HEK293 (cell line): Measurements from ENCODE around the gene BACH2.

Source experiments
- EGR2 ChIP-seq: fragments of 450-650 bp; formaldehyde crosslinking; IDR thresholded peaks from 2 replicates; pipeline ENCODE4 v1.5.1; 2016; ENCODE audit warnings: low read depth, missing biosample characterization, missing genetic modification characterization
- FEZF1 ChIP-seq: fragments of 450-650 bp; formaldehyde crosslinking; IDR thresholded peaks from 2 replicates; pipeline ENCODE4 v1.5.1; 2016; ENCODE audit warnings: missing biosample characterization, missing genetic modification characterization
- GLIS1 ChIP-seq: fragments of 450-650 bp; formaldehyde crosslinking; IDR thresholded peaks from 2 replicates; pipeline ENCODE4 v1.5.1; 2016; ENCODE audit warnings: missing biosample characterization, missing genetic modification characterization
- HOXD13 ChIP-seq: sonication (generic); formaldehyde crosslinking; IDR thresholded peaks from 2 replicates; pipeline ENCODE4 v1.8.0; 2022; ENCODE audit warnings: missing genetic modification reagents, borderline replicate concordance
- KLF10 ChIP-seq: fragments of 450-650 bp; IDR thresholded peaks from 2 replicates; pipeline ENCODE4 v1.5.1; 2018; ENCODE audit warnings: missing biosample characterization, mild to moderate bottlenecking, missing genetic modification characterization
- KLF8 ChIP-seq: fragments of 450-650 bp; formaldehyde crosslinking; IDR thresholded peaks from 2 replicates; pipeline ENCODE4 v1.5.1; 2016; ENCODE audit warnings: missing biosample characterization, missing genetic modification characterization
- KLF9 ChIP-seq: fragments of 450-650 bp; formaldehyde crosslinking; IDR thresholded peaks from 2 replicates; pipeline ENCODE4 v1.5.1; 2016; ENCODE audit warnings: missing biosample characterization, missing genetic modification characterization, low read depth
- PRDM1 ChIP-seq: fragments of 450-650 bp; formaldehyde crosslinking; IDR thresholded peaks from 2 replicates; pipeline ENCODE4; 2016; ENCODE audit warnings: missing biosample characterization, missing genetic modification characterization
- SP3 ChIP-seq: fragments of 450-650 bp; formaldehyde crosslinking; IDR thresholded peaks from 2 replicates; pipeline ENCODE4 v1.5.1; 2016; ENCODE audit warnings: missing biosample characterization, missing genetic modification characterization
- TCF7L2 ChIP-seq: IDR thresholded peaks from 2 replicates; pipeline ENCODE4 v1.6.1; 2011; ENCODE audit warnings: low read depth, mild to moderate bottlenecking, inconsistent platforms, low read length, moderate library complexity, borderline replicate concordance
- TRIM28 ChIP-seq: IDR thresholded peaks from 2 replicates; pipeline ENCODE4 v1.6.1; 2011; ENCODE audit warnings: low read length, control low read depth, borderline replicate concordance
- ZBTB26 ChIP-seq: fragments of 450-650 bp; formaldehyde crosslinking; optimal IDR thresholded peaks from 2 replicates; pipeline ENCODE3; 2016; ENCODE audit warnings: missing biosample characterization, mild to moderate bottlenecking, missing genetic modification characterization
- ZBTB7A ChIP-seq: fragments of 450-650 bp; formaldehyde crosslinking; IDR thresholded peaks from 2 replicates; pipeline ENCODE4 v1.5.1; 2016; ENCODE audit warnings: low read depth, missing biosample characterization, missing genetic modification characterization
- ZFP3 ChIP-seq: fragments of 450-650 bp; formaldehyde crosslinking; IDR thresholded peaks from 2 replicates; pipeline ENCODE4 v1.5.1; 2016; ENCODE audit warnings: low read depth, missing biosample characterization, missing genetic modification characterization
- ZIC2 ChIP-seq: fragments of 450-650 bp; formaldehyde crosslinking; IDR thresholded peaks from 2 replicates; pipeline ENCODE4 v1.5.1; 2016; ENCODE audit warnings: missing biosample characterization, missing genetic modification characterization
- ZNF112 ChIP-seq: fragments of 450-650 bp; formaldehyde crosslinking; IDR thresholded peaks from 2 replicates; pipeline ENCODE4 v1.5.0; 2017; ENCODE audit warnings: missing biosample characterization, missing genetic modification characterization
- ZNF138 ChIP-seq: fragments of 450-650 bp; formaldehyde crosslinking; IDR thresholded peaks from 2 replicates; pipeline ENCODE4 v1.5.1; 2016; ENCODE audit warnings: missing biosample characterization, missing genetic modification characterization, borderline replicate concordance
- ZNF155 ChIP-seq: fragments of 450-650 bp; formaldehyde crosslinking; IDR thresholded peaks from 2 replicates; pipeline ENCODE4 v1.5.1; 2016; ENCODE audit warnings: missing biosample characterization, missing genetic modification characterization
- ZNF18 ChIP-seq: fragments of 450-650 bp; formaldehyde crosslinking; IDR thresholded peaks from 2 replicates; pipeline ENCODE4 v1.5.1; 2016; ENCODE audit warnings: missing biosample characterization, missing genetic modification characterization
- ZNF184 ChIP-seq: fragments of 450-650 bp; IDR thresholded peaks from 2 replicates; pipeline ENCODE4 v1.5.1; 2018; ENCODE audit warnings: missing biosample characterization, mild to moderate bottlenecking, missing genetic modification characterization
- ZNF24 ChIP-seq: fragments of 450-650 bp; formaldehyde crosslinking; IDR thresholded peaks from 2 replicates; pipeline ENCODE4 v1.5.1; 2016; ENCODE audit warnings: missing biosample characterization, missing genetic modification characterization
- ZNF248 ChIP-seq: fragments of 450-650 bp; formaldehyde crosslinking; IDR thresholded peaks from 2 replicates; pipeline ENCODE4 v1.5.1; 2017; ENCODE audit warnings: missing biosample characterization, missing genetic modification characterization
- ZNF335 ChIP-seq: fragments of 450-650 bp; formaldehyde crosslinking; conservative IDR thresholded peaks from 2 replicates; pipeline ENCODE4 v1.5.1; 2016; ENCODE audit warnings: missing biosample characterization, missing genetic modification characterization
- ZNF354C ChIP-seq: fragments of 450-650 bp; formaldehyde crosslinking; IDR thresholded peaks from 2 replicates; pipeline ENCODE4 v1.5.1; 2016; ENCODE audit warnings: missing biosample characterization, missing genetic modification characterization, low read depth, borderline replicate concordance
- ZNF366 ChIP-seq: fragments of 450-650 bp; formaldehyde crosslinking; conservative IDR thresholded peaks from 2 replicates; pipeline ENCODE4 v1.5.1; 2016; ENCODE audit warnings: missing biosample characterization, missing genetic modification characterization
- ZNF426 ChIP-seq: fragments of 450-650 bp; formaldehyde crosslinking; IDR thresholded peaks from 2 replicates; pipeline ENCODE4 v1.5.1; 2017; ENCODE audit warnings: missing biosample characterization, missing genetic modification characterization, mild to moderate bottlenecking, inconsistent platforms, moderate library complexity
- ZNF548 ChIP-seq: fragments of 450-650 bp; formaldehyde crosslinking; IDR thresholded peaks from 2 replicates; pipeline ENCODE4 v1.5.1; 2016; ENCODE audit warnings: missing biosample characterization, missing genetic modification characterization
- ZNF670 ChIP-seq: fragments of 450-650 bp; formaldehyde crosslinking; IDR thresholded peaks from 2 replicates; pipeline ENCODE4 v1.5.1; 2016; ENCODE audit warnings: missing biosample characterization, missing genetic modification characterization, low read depth
- ZNF677 ChIP-seq: fragments of 450-650 bp; IDR thresholded peaks from 2 replicates; pipeline ENCODE4 v1.5.0; 2018; ENCODE audit warnings: missing biosample characterization, mild to moderate bottlenecking, missing genetic modification characterization, moderate library complexity
- ZNF768 ChIP-seq: fragments of 450-650 bp; formaldehyde crosslinking; IDR thresholded peaks from 2 replicates; pipeline ENCODE4 v1.5.1; 2018; ENCODE audit warnings: missing biosample characterization, mild to moderate bottlenecking, missing genetic modification characterization
- ZNF776 ChIP-seq: fragments of 450-650 bp; formaldehyde crosslinking; IDR thresholded peaks from 2 replicates; pipeline ENCODE4 v1.5.0; 2017; ENCODE audit warnings: missing biosample characterization, missing genetic modification characterization, borderline replicate concordance
- ZNF777 ChIP-seq: fragments of 450-650 bp; formaldehyde crosslinking; IDR thresholded peaks from 2 replicates; pipeline ENCODE4 v1.5.1; 2017; ENCODE audit warnings: missing biosample characterization, missing genetic modification characterization, borderline replicate concordance
- ZNF830 ChIP-seq: fragments of 450-650 bp; IDR thresholded peaks from 2 replicates; pipeline ENCODE4 v1.5.0; 2018; ENCODE audit warnings: missing biosample characterization, missing genetic modification characterization, low read depth, mild to moderate bottlenecking, moderate library complexity
- ZSCAN18 ChIP-seq: fragments of 450-650 bp; formaldehyde crosslinking; IDR thresholded peaks from 2 replicates; pipeline ENCODE4 v1.5.1; 2016; ENCODE audit warnings: missing biosample characterization, missing genetic modification characterization
- ZSCAN5A ChIP-seq: fragments of 450-650 bp; formaldehyde crosslinking; IDR thresholded peaks from 2 replicates; pipeline ENCODE4 v1.5.1; 2016; ENCODE audit warnings: missing biosample characterization, missing genetic modification characterization
- ZXDB ChIP-seq: fragments of 450-650 bp; formaldehyde crosslinking; IDR thresholded peaks from 2 replicates; pipeline ENCODE4 v1.5.1; 2016; ENCODE audit warnings: missing biosample characterization, missing genetic modification characterization

BACH2 gene

GRCh38 chr6:90294989-90295853 is 1.4 kb downstream of the BACH2 start (continued):
- TF ChIP-seq EGR2, result peak; percentile 33; the same call in 1 of the 2 replicates
- TF ChIP-seq ZNF830, result no peak
- no peak for TF ChIP-seq ZFP3 (tag by site-specific recombination)
- no peak for TF ChIP-seq ZNF354C (tag by site-specific recombination)
- TF ChIP-seq ZNF335 (tag by site-specific recombination), result peak; percentile 92
- no peak for TF ChIP-seq ZNF426 (tag by site-specific recombination)
- TF ChIP-seq ZNF670 (tag by site-specific recombination), result no peak
- TF ChIP-seq FEZF1 (tag by site-specific recombination), result no peak
- TF ChIP-seq ZBTB26 (tag by site-specific recombination), result peak; percentile 96
- no peak for TF ChIP-seq KLF9 (tag by site-specific recombination)
- TF ChIP-seq SP3 (tag by site-specific recombination), result no peak
- no peak for TF ChIP-seq ZNF248 (tag by site-specific recombination)
- no peak for TF ChIP-seq KLF8
- no peak for TF ChIP-seq KLF10 (tag by site-specific recombination)
- TF ChIP-seq ZNF677 (tag by site-specific recombination), result no peak
- TF ChIP-seq ZNF366 (tag by site-specific recombination), result 0 out of 2 replicates have a peak, but pooled peaks have one; percentile 36
- no peak for TF ChIP-seq HOXD13 (CRISPR knock-in tag)
- no peak for TF ChIP-seq ZNF138
- no peak for TF ChIP-seq GLIS1 (tag by site-specific recombination)
- no peak for TF ChIP-seq ZNF18 (tag by site-specific recombination)
- TF ChIP-seq ZBTB7A (tag by site-specific recombination), result no peak; the same call in 1 of the 2 replicates
- peak; percentile 44; the same call in 1 of the 2 replicates for TF ChIP-seq PRDM1
- TF ChIP-seq ZNF768 (tag by site-specific recombination), result no peak
- no peak for TF ChIP-seq ZNF184
- TF ChIP-seq TCF7L2, result no peak
- TF ChIP-seq ZXDB (tag by site-specific recombination), result no peak
- TF ChIP-seq ZSCAN5A (tag by site-specific recombination), result no peak; the same call in 1 of the 2 replicates
- no peak for TF ChIP-seq ZNF776 (tag by site-specific recombination)
- no peak; the same call in 1 of the 2 replicates for TF ChIP-seq TRIM28
- peak; percentile 91 for TF ChIP-seq ZIC2
- TF ChIP-seq ZSCAN18 (tag by site-specific recombination), result no peak
- no peak for TF ChIP-seq ZNF548
- peak; percentile 87; the same call in 1 of the 2 replicates for TF ChIP-seq ZNF777 (tag by site-specific recombination)
- no peak for TF ChIP-seq ZNF112 (tag by site-specific recombination)
- TF ChIP-seq ZNF155, result no peak
- no peak for TF ChIP-seq ZNF24
